NCI-H2196 (cell line): Measurements from ENCODE around the gene NFIC.
A peak's percentile ranks its signal among the peaks of the same experiment; 100 is the strongest.
"Not testable (repeated sequence)": the region's sequence is repeated elsewhere in the genome, so short reads cannot be mapped to it uniquely, and the experiment has no call there.

Experiments
- DNase-seq: peaks from one replicate; lab custom pipeline; 2025; ENCODE audit not compliant: unreplicated experiment; lab: John Stamatoyannopoulos, UW

NFIC gene

GRCh38 chr19:3336680-3337523 lies 29.5 kb upstream of the NFIC start:
- peak; percentile 81 for DNase-seq

- no peak for DNase-seq
Observed at GRCh38 chr19:3338541-3339181, 27.7 kb upstream of the NFIC start.

- no peak for DNase-seq
Observed at GRCh38 chr19:3340340-3340739, 26.0 kb upstream of the NFIC start.

DNA sequence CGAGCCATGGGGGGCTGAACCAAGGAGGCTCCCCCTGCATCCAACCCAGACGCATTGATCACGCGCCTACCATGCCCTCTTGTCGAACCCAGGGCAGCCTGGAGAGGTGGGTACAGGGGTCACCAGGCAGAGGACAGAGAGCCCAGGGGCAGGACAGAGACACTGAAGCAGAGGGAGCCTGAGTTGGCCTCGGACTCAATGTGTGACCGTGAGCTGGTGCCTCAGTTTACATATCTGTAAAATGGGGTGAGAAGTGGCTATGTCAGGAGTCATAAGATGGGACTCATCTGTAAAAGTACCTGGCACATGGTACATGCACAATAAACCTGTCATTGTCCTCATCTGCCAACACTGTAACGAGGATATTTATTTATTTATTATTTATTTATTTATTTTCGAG lies 24.1 kb upstream of the NFIC start:
- no peak for DNase-seq

DNA sequence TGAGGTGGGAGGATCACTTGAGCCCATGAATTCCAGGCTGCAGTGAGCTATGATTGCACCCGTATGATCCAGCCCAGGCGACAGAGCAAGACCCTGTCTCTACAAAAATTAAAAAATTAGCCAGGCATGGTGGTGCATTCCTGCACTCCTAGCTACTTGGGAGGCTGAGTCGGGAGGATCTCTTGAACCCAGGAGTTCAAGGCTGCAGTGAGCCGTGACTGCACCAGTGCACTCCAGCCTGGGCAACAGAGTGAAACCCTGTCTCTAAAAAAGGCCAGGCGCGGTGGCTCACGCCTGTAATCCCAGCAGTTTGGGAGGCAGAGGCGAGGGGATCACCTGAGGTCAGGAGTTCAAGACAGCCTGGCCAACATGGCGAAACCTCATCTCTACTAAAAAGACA lies 23.4 kb upstream of the NFIC start:
- DNase-seq, result not testable (repeated sequence)

- DNase-seq, result peak; percentile 50
Observed at GRCh38 chr19:3343619-3344502, 22.5 kb upstream of the NFIC start.

DNA sequence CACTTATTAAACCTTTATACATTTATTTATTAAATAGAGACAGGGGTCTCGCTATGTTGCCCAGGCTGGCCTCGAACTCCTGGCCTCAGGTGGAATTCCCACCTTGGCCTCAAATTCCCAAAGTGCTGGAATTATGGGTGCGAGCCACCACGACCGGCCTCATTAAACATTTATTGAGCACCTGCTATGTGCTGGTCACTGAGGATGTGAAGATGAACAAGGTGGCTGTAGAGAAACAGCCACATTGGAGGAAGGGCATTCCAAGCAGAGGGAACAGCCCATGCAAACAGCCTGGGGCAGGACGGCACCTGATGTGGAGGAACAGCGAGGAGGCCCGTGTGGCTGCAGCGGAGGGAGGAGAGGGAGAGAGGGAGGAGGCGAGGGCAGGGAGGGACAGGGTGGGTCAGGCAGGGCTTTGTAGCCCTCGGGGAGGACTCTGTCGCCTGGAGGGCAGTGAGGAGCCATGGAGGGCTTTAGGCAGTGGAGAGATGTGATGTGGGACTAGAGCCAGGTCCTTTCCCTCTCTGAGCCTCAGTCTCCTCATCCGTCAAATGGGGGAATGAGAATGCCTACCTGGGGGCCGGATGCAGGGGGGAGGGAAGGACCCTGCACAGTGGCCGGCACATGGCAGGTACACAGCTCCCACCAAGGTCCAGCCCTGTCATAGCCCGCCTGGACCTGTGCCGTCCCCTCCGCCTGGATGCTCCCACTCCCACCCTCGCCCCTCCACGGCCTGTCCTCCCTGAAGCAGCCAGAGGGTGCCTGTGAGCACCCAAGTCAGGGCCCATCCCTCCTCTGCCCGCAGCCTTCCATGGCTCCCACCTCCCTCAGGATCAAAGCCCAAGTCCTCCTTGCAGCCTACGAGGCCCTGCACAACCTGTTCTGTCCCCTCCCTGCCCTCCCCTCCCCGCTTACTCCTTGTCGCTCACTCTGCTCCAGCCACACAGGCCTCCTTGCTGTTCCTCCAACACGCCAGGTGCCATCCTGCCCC lies 21.5 kb upstream of the NFIC start:
- no peak for DNase-seq

DNA sequence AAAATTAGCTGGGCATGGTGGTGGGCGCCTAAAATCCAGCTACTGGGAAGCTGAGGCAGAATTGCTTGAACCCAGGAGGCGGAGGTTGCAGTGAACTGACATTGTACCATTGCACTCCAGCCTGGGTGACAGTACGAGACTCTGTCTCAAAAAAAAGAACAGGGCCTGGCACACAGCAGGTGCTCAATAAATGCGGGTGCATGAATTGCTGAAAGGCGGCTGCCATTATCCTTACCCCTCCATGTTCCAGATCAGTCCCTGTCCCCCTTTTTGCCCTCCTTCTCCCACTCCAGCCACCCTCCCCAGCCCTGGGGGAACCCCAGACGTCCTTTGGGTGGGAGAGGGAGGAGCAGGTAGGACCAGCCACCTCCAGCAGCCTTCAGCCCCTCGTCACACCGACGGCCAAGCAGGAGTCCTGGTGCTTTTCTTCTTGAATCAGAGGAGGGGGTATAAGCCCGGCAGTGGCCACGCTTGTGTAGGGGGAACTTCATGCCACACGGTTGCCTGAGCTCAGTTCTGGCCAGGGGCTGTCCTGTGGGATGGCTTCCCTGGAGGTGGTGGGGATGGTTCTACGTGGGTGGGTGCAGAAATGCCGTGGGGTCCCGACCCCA lies 20.4 kb upstream of the NFIC start:
- DNase-seq, result no peak

GRCh38 chr19:3346677-3347353 lies 19.6 kb upstream of the NFIC start:
- peak; percentile 82 for DNase-seq

GRCh38 chr19:3348042-3348441 lies 18.3 kb upstream of the NFIC start:
- no peak for DNase-seq

- not testable (repeated sequence) for DNase-seq
Observed at GRCh38 chr19:3348469-3348868, 17.9 kb upstream of the NFIC start.

DNA sequence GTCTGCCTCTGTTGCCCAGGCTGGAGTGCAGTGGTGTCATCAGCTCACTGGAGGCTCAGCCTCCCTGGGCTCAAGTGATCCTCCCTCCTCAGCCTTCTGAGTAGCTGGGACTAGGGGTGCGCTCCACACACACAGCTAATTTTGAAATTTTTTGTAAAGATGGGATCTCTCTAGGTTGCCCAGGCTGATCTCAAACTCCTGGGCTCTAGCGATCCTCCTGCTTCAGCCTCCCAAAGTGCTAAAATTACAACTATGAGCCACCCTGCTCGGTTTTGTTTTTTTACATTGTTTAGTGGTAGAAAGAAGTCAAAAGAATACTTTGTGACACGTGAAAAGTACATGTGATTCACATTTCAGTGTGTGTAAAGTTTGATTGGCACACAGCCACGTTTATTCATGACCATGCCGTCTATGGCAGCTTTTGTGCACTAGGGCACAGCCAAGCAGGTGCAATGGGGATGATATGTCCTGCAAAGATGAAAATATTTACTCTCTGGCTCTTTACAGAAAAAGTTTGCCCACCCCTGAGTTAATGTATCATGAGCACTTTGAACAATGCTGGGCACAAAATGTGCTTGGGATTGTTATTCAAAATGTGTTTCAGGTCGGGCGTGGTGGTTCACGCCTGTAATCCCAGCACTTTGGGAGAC lies 16.2 kb upstream of the NFIC start:
- DNase-seq, result peak; percentile 75

DNA sequence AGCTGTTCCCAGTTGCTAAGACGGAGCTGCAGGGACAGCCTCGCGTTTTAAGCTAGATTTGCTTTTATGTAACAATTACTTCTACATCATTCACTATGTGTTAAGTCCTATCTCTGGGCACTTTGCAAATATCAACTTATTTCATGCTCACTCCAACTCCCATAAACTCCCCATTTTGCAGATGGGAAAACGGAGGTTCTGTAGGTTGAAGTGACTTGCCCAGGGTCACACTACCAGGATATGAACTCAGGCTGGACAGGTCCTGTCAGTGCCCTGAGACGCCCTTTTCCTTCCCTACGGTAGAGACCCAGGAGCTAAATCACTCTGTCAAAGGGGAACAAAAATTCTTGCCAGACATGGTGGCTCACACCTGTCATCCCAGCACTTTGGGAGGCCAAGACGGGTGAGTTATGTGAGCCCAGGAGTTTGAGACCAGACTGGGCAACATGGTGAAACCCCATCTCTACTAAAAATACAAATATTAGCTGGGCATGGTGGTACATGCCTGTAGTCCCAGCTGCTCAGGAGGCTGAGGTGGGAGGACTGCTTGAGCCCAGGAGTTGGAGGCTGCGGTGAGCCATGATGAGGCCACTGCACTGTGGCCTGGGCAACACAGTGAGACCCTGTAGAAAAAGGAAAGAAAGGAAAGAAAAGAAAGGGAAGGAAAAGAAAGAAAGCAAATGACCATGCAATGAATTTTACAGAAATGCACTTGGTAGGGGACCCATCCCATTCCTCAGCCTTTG lies 14.5 kb upstream of the NFIC start:
- DNase-seq, result no peak

DNA sequence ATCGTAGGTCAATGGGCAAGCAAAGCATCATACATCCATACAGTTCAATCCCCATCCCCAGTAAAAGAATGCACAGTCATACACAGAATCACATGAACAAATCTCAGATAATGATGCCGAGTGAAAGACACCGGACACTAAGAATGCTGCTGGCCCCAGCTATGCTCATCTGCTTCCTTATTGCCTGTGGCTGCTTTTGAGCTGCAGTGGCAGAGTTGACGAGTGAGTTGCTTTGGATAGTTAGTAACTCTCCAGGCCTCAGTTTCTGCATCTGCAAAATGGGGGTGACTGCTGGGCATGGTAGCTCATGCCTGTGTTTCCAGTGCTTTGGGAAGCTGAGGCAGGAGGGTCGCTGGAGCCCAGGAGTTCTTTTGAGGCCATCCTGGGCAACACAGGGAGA lies 12.9 kb upstream of the NFIC start:
- no peak for DNase-seq

GRCh38 chr19:3356805-3357204 lies 9.6 kb upstream of the NFIC start:
- DNase-seq, result no peak

DNA sequence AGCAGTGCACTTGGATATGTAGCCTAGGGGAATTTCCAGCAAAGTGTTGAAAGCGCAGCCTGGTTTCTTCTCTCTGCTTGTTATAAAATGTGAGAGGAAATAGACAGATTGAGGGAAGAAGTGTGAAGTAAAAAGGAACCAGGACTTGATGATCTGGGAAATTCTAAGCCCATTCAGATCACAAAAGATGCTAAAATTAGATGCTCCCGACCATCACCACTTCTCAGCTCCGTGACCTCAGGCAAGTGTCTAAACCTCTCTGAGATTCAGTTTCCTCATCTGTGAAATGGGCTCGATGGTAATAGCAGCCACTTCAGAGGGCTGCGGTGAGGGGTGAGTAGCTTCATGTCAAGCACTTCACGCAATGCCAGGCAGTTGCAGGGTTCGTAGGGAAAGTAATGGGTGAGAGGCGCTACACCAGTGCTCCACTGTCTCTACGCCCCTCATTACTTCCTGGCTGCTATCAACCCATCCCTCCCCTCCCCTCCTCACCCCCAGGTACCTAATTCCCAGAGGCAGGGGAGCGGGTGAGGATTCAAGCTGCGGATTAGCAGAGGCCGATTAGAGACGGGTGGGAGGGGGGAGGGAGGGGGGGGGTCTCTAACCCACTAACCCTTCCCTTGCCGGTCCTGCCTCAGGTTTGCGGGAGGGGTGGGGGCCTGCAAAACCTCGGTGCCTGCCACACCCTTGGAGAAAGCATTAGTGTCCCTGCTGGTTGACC lies 9.0 kb upstream of the NFIC start:
- no peak for DNase-seq

- no peak for DNase-seq
Observed at GRCh38 chr19:3357992-3358688, 8.2 kb upstream of the NFIC start.
